Stimulated activated CD8-positive, alpha-beta memory T cell treated with anti-CD3 and anti-CD28 coated beads, Interleukin-15, amount 100 ng/mL, for 1 hour (primary cell): ENCODE measurements around the gene KCTD11.

ENCODE experiments used
- DNase-seq: peaks from one replicate; pipeline ENCODE4 v3.0.0-alpha.2; 2020; ENCODE audit warnings: low read depth

KCTD11 gene

DNA sequence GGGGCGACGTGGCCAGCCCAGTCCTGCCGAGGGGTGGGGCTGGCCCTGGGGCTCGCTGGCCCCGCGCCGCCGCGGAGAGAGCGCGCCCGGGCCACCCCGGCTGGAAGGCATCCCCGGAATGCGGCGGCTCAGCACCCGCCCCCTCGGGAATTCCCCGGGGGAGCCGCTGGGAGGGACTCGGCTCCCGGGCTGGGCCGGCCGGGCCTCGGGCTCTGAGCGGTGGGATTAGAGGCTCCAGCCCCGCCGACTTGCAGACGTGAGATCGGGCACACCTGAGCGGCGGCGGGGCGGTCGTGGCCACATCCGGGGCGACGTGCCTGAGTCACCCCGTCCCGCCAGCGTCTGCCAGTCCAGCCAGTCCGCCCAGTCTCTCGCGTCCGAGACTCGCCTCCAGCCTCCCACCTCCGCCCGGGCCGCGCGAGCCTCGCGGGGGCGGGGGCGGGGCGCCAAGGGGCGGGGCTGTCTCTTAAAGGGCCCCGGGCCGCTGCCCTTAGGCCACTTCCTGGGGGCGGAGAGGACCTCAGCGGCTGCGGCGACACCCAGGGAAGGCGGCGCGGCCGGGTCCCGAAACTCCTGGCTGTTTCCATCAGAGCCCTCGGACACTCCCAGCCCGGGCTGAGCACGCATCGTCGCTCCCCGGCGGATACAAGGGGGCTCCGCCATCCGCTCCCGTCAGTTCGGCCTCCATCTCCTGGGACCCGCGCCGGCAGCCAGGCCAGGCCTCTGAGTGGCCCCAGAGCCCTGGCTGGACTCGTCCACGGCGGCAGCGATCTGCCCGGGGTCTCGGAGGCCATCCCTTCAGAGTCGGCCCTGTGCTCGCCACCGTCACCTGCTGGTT, at the start of gene KCTD11:
Gene KCTD11, plus strand, starts transcription at position 498 of the 838 bp plus-strand sequence.
- DNase-seq = peak; percentile 42

DNA sequence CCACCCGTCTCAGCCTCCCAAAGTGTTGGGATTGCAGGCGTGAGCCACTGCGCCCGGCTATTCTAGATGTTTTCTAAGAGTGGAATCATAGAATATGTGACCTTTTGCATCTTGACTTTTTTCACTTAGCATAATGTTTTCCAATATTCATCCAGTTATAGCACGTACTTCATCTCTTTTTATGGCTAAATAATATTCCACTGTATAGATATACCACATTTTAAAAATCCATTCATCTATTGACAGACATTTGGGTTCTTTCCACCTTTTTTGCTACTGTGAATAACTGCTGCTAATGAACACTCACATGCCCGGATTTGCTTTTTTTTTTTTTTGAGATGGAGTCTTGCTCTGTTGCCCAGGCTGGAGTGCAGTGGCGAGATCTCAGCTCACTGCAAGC, 47.8 kb upstream of the KCTD11 start:
- DNase-seq = no peak

DNA sequence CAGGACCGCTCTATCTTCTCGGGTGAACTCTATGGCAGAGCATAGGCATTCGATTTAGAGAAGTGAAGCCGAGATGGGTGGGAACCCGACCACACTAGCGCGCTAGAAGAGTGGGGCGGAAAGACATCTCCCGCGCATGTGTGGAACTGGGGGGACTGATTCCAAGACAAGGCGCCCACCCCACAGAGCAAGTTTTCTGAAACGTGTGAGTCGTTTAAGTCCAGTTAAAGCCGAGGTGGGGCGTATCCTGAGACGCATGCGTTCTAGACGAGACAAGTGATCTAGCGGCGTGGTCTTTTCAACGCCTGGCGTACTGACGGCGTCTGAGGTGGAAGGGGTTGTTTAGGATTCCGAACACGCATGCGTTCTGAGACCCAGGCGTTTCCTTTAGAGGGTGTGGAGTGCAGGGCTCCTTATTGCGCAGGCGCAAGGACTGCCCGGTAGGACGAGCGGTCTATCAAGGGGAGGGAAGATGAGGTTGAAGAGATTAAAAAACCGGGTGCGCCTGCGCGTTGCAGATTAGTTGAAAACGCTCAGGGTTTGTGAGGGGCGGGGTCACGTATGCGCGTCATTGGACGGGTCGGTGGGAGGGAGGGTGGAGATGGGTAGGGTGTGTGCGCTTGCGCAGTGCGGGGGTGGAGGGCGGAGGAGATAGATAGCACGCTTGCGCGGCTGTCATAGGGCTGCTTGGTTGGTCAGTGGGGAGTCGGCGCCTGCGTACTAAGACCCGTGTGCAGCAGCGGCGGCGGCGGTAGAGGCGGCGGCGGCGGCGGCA, 44.9 kb upstream of the KCTD11 start, which contains the start of gene EIF5A:
Gene EIF5A, plus strand, starts transcription at position 718 of the 775 bp plus-strand sequence. CDS start 2,008 bp downstream, outside the sequence.
- peak; percentile 100 for DNase-seq

DNA sequence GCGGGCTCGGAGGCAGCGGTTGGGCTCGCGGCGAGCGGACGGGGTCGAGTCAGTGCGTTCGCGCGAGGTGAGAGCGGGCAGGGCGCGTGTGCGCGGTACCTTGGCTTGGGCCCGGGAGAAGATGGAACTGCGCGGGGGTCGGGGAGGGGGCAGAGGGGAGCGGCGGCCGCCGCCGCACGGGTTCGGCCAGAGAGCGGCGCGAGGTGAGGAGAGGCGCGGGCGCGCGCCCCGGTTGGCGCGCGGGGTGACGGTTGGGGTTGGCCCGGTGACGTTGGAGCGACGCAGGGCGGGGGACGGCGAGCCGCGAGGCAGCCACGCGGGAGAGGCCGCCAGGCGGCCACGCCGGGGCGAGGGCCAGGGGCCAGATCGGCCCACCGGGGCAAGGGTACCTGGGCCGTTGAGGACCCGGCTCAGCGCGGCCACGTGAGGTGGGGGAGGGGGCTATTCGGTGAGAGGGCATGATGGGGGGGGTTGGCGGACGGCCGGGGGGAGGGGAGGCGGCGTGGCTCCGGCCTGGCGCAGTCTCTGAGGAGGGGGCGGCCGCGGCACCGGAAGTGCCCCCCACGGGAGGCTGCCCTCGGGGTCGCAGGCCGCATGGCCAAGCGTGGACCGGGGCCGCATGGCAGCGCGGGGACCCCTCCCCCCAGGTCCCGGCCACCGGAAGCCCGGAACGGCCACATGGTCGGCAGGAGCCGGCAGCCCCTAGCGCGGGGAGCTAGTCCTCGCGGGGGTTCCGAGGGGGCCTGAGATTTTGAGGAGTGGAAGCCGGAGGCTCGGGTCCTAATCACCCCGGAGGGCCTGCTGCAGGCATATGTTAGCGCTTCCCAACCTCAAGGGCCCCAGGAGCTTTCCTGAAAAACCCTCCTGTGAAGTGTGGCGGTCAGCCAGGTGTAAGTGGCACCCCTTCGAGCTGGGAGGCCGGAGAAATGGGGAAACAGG, 44.0 kb upstream of the KCTD11 start:
- no peak for DNase-seq

DNA sequence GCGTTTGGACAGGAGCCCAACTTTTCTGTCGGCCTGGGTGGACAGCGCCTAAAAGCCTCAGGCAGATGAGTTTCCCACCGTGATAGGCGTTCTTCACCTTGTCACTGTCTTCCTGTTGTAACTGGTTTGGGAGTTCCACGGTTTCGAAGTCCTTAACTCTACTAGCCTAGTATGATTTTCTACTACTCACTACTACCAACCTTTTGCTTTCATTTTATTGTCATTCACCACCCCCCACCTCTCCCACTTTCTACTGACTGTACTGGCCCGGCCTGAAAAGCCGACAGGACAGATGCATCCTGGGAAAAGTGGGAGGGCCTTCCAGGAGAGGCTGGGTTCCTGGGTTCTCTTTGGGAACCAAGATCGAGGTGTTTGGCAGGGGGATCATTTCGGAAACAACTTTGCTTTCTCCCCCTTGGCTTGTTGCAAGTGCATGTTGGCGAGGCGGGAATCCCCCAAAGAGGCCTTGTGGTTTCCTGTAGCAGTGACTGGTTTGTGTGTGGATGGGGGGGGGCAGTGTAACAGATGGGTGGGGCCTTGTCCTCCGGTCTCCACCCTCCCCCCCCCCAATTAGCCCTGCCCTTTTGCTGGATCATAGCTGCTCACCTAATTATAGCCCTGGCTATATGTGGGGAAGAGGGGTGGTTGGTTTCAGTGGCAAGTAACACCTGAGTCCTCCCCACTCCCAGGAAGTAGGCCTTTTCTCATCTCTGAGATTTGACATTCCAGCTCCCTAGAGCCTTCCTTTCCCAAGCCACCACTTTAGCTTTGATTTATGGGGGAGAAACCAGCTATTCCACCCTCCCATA, 43.1 kb upstream of the KCTD11 start:
- peak; percentile 69 for DNase-seq

DNA sequence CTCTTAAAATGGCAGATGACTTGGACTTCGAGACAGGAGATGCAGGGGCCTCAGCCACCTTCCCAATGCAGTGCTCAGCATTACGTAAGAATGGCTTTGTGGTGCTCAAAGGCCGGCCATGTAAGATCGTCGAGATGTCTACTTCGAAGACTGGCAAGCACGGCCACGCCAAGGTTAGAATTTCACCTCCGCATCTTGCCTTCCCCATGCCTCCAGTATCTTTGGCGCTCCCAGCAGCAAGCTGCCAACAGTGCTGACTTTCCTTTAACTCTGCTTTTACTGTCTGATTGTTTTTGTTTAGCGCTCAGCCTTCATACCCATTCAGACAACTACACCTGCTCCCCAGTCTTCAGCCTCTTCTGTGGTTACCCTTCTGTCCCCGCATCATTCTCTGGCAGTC, 42.3 kb upstream of the KCTD11 start:
- DNase-seq = no peak

DNA sequence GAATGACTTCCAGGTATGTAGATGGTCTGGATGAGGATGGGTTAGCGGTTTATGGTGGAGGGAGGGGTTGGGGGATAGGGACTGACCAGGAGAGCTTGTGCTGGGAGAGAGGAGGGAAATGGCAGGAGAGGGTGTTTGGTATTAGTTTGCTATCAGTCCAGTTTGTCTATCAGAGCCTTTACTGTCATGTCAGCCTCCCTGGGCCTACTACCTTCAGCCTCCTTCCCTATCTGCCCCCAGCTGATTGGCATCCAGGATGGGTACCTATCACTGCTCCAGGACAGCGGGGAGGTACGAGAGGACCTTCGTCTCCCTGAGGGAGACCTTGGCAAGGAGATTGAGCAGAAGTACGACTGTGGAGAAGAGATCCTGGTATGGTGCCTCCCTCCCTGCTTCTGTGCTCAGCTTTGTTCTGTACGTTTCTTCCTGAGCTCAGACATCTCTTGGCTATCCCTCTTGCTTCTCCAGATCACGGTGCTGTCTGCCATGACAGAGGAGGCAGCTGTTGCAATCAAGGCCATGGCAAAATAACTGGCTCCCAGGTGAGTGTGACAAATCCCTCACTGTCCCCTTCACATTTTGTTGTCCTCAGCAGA, 40.8 kb upstream of the KCTD11 start:
- DNase-seq = no peak

DNA sequence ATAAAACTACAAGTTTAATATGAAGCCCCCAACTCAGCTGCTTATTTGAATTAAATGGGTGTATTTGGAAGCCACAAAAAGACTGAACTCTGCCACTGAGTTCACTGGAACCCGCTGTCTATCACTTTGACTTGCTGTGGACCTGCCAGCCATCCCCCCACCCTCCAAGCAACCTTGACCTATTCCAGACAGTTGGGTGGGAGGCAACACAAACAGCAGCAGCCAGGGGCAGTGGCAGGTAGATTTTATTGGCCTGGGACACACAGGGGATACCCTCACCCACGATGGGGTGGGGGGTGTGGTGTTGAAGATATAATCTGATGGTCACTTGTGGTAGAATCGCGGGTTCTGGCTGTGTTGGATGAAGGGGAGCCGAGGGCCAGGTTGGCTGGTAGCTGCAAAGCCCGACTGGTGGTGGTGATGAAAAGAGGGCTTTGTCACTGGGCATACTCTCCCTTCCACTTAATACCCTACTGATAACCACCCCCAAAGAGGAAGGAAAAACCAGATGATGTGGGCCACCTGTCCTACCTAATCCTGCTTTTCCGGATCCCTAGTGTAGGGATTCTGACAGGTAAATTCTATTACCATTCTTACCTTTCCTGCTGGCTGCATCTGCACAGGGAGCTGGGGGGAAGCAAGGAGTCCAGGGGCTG, 39.4 kb upstream of the KCTD11 start:
- DNase-seq = no peak

DNA sequence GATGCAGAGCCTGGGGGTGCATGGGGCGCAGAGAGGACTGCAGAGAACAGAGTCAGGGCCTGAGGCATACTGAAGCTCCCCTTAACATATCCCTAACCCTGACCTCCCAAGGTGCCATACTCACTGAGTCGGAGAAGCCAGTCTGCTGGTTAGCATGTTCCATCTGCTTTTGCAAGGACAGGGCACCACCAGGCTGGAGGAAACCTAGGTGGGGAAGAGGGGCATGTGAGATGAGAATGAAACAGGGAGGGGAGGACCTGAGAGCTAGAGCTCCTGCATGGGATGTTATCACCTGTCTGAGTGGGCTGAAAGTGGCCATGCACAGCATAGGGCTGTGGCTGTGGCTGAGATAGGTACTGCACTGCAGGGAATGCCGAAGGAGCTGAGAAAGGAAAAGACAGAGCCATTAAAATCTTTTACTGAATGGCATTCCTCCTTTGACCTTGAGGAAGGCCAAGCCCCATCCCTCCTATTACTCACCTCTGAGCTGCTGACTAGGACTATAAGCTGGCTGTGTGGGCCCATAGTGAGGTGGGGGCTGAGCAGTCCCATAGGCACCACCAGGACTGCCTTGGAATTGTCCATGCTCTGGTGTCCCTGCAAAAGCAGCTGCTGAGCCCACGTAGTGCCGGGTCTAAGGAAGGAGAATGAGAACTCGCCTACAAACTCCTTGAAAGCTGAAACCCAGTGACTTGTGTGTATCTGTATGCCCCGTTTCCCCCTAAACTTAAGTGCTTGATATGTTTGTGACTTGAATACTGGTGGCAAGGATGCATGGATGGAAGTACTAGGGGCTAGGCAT, 38.7 kb upstream of the KCTD11 start:
- DNase-seq = no peak

DNA sequence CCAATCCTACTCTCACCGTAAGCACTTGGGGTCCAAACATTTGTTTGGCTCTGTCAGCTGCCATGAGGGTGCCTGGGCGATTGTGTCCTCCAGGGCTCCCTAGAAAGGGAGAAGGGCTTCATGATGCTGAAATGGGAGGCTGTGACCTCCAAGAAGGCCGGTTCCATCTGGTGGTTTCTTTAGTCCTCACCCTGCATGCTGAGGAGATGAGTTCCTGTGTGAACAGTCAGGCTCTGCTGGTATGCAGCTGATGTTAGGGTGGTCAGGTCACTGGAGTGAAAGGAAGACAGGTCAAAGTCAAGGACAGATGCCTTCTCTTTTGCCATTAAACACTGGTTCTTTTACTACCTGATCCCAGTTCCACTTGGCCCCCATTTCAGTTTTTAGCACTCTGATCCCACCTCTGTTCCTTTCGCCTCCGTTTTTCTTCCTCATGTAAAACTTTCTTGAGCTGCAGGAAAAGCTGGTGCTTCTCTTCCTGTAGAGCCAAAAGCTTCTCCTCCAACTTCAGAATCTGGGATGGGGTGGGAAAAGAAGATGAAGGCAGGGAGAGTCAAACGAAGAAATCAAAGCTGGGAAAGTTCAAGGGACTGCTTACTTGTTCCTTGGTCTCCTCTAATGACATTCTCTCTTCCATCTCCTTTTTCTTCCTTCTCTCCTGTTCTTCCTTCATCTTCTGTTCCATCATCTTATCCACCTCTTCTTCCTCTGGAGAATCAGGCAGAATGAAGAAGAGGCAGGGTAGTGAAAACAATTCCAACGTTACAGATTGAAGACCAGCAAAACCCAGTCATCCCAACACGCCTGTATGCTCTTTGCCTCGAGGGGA, 37.9 kb upstream of the KCTD11 start:
- DNase-seq = no peak

DNA sequence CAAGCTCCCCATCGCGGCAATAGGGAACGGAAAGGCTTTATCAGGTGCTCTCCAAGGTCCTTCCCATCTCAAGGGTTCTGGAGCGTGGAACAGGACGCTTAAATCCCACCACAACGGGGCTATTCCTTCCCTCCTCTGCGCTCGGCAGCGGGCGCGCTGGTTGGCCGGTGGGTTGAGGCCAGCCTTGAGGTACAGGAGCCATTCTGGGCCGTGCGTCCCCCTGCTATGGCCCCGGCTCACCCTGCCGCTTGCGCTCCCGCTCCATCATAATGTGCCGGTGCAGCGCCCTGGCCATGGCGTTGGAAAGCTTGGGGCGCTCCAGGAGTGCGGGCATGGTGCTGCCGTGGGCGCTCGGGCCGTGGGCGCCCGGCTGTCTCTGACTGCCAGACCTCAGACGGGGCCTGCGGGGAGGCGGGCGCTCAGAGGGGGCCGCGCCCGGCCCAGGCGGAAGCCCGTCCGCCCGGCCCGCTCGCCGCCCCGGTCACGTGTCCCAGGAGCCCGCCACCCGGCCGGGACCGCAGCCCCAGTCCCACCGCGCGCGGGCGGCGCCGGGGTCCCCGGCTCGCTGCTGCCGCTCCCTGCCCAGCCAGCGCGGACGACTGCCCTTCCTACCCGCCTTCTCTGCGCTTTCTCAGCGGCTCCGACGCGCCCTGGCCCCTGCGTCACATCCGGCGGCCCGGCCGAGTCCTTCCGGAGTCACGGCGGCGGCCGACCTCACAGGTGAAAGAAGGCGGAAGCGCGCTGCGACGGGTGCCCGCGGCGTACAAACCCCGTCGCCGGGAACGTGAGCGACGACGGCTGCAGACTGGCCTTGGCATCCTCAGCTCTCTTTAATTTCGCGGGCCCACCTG, 37.0 kb upstream of the KCTD11 start, which contains the start of gene GPS2:
Gene GPS2, minus strand, starts transcription at position 642 of the 851 bp plus-strand sequence. Its CDS starts 308 bp downstream, at position 334.
- peak; percentile 87 for DNase-seq

DNA sequence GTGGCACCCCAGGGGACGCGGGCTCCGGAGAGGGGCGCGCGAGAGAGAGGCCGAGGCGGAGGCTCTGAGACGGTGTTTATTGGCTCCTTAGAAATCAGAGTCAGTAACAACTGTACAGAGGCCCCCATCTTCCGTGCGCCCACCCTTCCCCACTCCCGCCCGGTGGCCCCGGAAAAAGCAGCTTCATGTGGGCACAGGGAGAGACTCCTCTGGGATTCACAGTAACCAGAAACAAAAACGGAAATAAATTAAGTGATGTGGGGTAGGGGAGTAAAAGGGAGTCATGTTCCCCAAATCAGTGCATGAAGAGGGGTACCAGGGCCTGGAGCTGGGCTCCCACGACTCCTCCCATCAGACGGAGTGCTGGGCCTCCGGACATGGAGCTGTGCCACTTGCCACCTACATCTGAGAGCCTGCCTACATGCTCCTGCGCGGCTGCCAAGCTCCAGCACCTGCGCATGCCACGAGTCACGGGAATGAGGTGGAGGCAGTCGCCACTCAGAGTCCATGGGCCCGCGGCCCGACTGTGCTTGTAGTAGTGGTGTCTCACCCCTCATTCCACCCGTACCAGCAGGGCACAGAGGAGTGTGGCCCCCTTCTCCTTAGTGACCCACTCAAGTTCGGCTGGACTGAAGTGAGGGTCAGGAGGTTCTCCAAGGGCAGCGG, 36.3 kb upstream of the KCTD11 start:
- DNase-seq = no peak

DNA sequence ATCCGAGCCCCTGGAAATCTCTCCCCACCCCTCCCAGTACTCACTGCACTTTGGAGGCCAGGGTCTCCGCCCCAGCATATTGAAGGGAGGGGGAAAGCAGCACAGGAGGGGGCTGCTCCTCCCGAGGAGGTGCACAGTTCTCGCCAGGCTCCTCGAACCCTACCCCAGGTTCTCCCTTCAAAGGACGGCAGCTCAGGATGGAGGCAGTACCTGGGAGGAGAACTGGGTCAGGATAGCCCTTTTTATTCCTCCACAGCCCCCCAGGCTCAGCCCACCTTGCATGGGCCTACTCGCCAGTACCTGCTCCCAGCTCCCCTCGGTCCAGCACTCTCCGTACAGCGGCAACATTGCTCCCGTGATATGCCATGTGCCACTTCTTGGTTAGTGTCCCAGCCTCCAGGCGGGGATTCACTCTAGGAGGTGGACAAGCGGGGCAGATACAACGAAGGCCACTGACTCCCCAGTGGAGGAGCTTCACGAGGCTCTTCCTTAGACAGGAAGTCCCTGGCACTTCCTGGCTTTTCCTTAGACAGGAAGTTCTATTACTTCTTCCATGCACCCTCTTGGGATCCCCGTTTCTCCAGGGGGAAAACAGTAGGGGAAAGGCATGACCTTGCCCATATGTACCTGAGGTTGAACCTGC, 34.7 kb upstream of the KCTD11 start:
- DNase-seq = no peak

DNA sequence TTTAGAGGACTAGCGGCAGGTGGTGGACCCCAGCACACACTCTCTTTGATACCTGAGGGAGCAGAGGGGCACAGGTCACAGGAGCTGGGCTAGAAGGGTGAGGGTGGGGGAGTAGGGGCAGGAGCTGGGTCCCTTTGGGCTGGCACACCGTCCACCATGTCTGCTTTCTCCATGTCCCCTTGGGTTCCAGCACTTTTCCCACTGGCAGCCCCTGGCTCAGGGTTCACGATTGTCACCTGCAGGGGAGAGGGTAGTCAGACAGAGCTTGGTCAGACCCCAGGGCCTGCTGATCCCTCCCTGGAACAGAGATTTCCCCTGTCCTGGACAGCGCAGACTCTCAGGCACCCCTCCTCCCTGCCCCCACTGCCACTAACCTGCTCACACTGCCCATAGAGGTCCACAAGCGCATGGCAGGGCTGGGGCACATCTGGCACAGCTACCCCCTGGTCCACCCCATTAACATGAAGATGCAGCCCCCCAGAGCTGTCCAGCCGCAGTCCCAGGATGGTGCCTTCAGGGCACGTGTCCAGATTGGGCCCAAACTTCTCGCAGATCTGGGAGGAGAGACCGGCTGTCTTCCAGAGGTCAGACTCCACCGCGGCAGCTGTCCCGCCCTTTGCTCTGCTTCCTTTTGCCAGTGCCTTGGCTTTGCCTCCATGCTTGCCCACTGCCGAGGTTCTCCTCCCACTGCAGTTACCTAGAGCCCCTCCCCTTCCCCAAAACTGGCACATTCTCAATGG, 33.7 kb upstream of the KCTD11 start:
- no peak for DNase-seq

DNA sequence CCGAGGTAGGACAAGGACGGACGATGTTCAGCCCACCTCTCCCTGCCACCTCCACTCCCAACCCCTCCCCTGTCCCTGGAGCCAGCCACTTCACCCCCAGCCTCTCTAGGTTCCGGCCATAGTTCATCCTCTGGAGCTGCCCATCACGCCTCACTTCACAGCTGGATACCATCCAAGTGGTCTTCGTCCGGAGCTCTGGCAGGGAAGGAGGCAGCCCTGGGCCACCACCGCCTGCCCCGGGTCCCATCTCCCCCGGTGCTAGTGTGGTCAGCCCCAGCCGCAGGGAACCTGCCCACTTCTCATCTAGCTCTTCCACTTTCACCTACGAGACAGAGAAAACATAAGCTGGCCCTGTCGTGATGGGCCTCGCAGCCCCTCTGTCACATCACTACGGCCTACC, 30.5 kb upstream of the KCTD11 start:
- no peak for DNase-seq
